ENCODE data around the gene POLR2L. TPM values are rescaled to one million over a fixed set of nuclear protein-coding genes. Genes with fewer than 3 reads are reported as not detected.
A peak's percentile ranks its signal among the peaks of the same experiment; 100 is the strongest.

POLR2L gene
- polyA plus RNA-seq, 1 of the 3 experiments (the other 2 are of a cell fraction): 540 TPM

- H3K9me3 ChIP-seq: no peaks in the 10 kb centered on the region
- WGBS (ENCODE audit: low lambda C conversion rate): 74% methylated on average over 9 of the region's 12 CpGs
- H3K4me3 ChIP-seq (ENCODE audit: low read depth in 2 of 2, low read length in 1 of 2): no peak overlapping the region
- no peaks in the 10 kb centered on the region for H3K9me2 ChIP-seq
- H3K4me1 ChIP-seq (ENCODE audit: control insufficient read depth in 1 of 2, insufficient read depth in 2 of 2, low read depth in 1 of 2, low read length in 1 of 2): peaks cover 14 to 23% of the 10 kb centered on the region in 2 experiments; a peak in 3 of 4 replicates
- no peak for DNase-seq
- peaks cover 21% of the 10 kb centered on the region for H3K79me2 ChIP-seq (ENCODE audit: insufficient read depth)
- no peak overlapping the region for H3K4me2 ChIP-seq
- CTCF ChIA-PET: no interaction called here
- peaks cover 29% of the 10 kb centered on the region for H4K20me1 ChIP-seq (ENCODE audit: insufficient read depth)
- peaks cover 7% of the 10 kb centered on the region for H3F3A ChIP-seq (replicated peaks; ENCODE audit: insufficient read depth)
- POLR2A ChIA-PET: no interaction called here
- no peak overlapping the region for H3K9ac ChIP-seq
- H3K27me3 ChIP-seq (ENCODE audit: insufficient read depth): no peaks in the 10 kb centered on the region
- no peak overlapping the region for H3K27ac ChIP-seq (ENCODE audit: low read depth in 2 of 2, low read length in 1 of 2)
- no peak overlapping the region for H2AFZ ChIP-seq (ENCODE audit: low read depth)
- peaks cover 0 to 21% of the 10 kb centered on the region in 2 experiments for H3K36me3 ChIP-seq (replicated peaks in 1 of 2; ENCODE audit: control insufficient read depth in 1 of 2, insufficient read depth in 2 of 2, low read length in 1 of 2)
- TF ChIP-seq RAD21 (IDR thresholded peaks at IDR 0.05; ENCODE audit: low read length) (no peak), ELF1 (IDR thresholded peaks at IDR 0.05) (no peak), POLR2AphosphoS5 (IDR thresholded peaks at IDR 0.05; ENCODE audit: low read depth, low read length) (0 out of 2 replicates have a peak, but pooled peaks have one; percentile 5)
Observed at GRCh38 chr11:825366-826226, 16.7 kb downstream of the POLR2L start.

- peaks cover 14 to 26% of the 10 kb centered on the region in 2 experiments; a peak in 3 of 4 replicates for H3K4me1 ChIP-seq (ENCODE audit: control insufficient read depth in 1 of 2, insufficient read depth in 2 of 2, low read depth in 1 of 2, low read length in 1 of 2)
- no peaks in the 10 kb centered on the region for H3K9me3 ChIP-seq
- ChIA-PET CTCF (no interaction called here), POLR2A (no interaction called here)
- H4K20me1 ChIP-seq (ENCODE audit: insufficient read depth): peaks cover 35% of the 10 kb centered on the region
- H3K27ac ChIP-seq (ENCODE audit: low read depth in 2 of 2, low read length in 1 of 2): no peak overlapping the region
- H3K79me2 ChIP-seq (ENCODE audit: insufficient read depth): peaks cover 22% of the 10 kb centered on the region
- H3K4me3 ChIP-seq (ENCODE audit: low read depth in 2 of 2, low read length in 1 of 2): no peak overlapping the region
- no peak overlapping the region for H3K9ac ChIP-seq
- TF ChIP-seq ELF1 (IDR thresholded peaks at IDR 0.05) (peak; percentile 17; the same call in 1 of the 2 replicates), RCOR1 (IDR thresholded peaks at IDR 0.05; ENCODE audit: low read length) (no peak)
- H3F3A ChIP-seq (replicated peaks; ENCODE audit: insufficient read depth): peaks cover 7% of the 10 kb centered on the region
- no peaks in the 10 kb centered on the region for H3K27me3 ChIP-seq (ENCODE audit: insufficient read depth)
- peaks cover 0 to 21% of the 10 kb centered on the region in 2 experiments for H3K36me3 ChIP-seq (replicated peaks in 1 of 2; ENCODE audit: control insufficient read depth in 1 of 2, insufficient read depth in 2 of 2, low read length in 1 of 2)
- no peak overlapping the region for H2AFZ ChIP-seq (ENCODE audit: low read depth)
- H3K9me2 ChIP-seq: no peaks in the 10 kb centered on the region
- no peak for DNase-seq
- 89% methylated on average over 8 of the region's 11 CpGs for WGBS (ENCODE audit: low lambda C conversion rate)
- no peak overlapping the region for H3K4me2 ChIP-seq
Observed at GRCh38 chr11:824942-825341, 17.4 kb downstream of the POLR2L start.

GRCh38 chr11:824292-824880 lies 17.9 kb downstream of the POLR2L start:
- DNase-seq: no peak
- 99% methylated on average over 42 of the region's 59 CpGs for WGBS (ENCODE audit: low lambda C conversion rate)
- POLR2A ChIA-PET: no interaction called here

More at GRCh38 chr11:824292-824880, 17.9 kb downstream of the POLR2L start:
- Histone ChIP-seq H3K27ac (ENCODE audit: low read depth in 2 of 2, low read length in 1 of 2) (no peak overlapping the region), H3F3A (replicated peaks; ENCODE audit: insufficient read depth) (peaks cover 7% of the 10 kb centered on the region), H2AFZ (ENCODE audit: low read depth) (no peak overlapping the region), H3K27me3 (ENCODE audit: insufficient read depth) (no peaks in the 10 kb centered on the region), H3K4me3 (ENCODE audit: low read depth in 2 of 2, low read length in 1 of 2) (no peak overlapping the region), H3K9me2 (no peaks in the 10 kb centered on the region), H3K79me2 (ENCODE audit: insufficient read depth) (peaks cover 26% of the 10 kb centered on the region), H3K4me2 (no peak overlapping the region), H3K9ac (no peak overlapping the region), H3K9me3 (no peaks in the 10 kb centered on the region), H4K20me1 (ENCODE audit: insufficient read depth) (peaks cover 31% of the 10 kb centered on the region), H3K36me3 (replicated peaks in 1 of 2; ENCODE audit: control insufficient read depth in 1 of 2, insufficient read depth in 2 of 2, low read length in 1 of 2) (peaks cover 0 to 21% of the 10 kb centered on the region in 2 experiments), H3K4me1 (ENCODE audit: control insufficient read depth in 1 of 2, insufficient read depth in 2 of 2, low read depth in 1 of 2, low read length in 1 of 2) (peaks cover 14 to 23% of the 10 kb centered on the region in 2 experiments; a peak in 3 of 4 replicates)
- TF ChIP-seq TEAD4 (IDR thresholded peaks at IDR 0.05; ENCODE audit: borderline replicate concordance, insufficient read depth) (no peak), EZH2phosphoT487 (IDR thresholded peaks at IDR 0.05; ENCODE audit: borderline replicate concordance, low read depth) (no peak), CTCF (IDR thresholded peaks at IDR 0.05) (no peak), USF2 (IDR thresholded peaks at IDR 0.05; ENCODE audit: borderline replicate concordance, low read depth, low read length) (no peak), SIN3A (IDR thresholded peaks at IDR 0.05; ENCODE audit: borderline replicate concordance, low read depth, low read length) (no peak), FOSL2 (IDR thresholded peaks at IDR 0.05; ENCODE audit: borderline replicate concordance, low read depth) (no peak), FOXJ3 (CRISPR knock-in tag; IDR thresholded peaks at IDR 0.05) (no peak), CHD2 (IDR thresholded peaks at IDR 0.05; ENCODE audit: low read length, partially characterized antibody) (no peak), PBX3 (IDR thresholded peaks at IDR 0.05) (no peak), YY1 (IDR thresholded peaks at IDR 0.05; ENCODE audit: low read depth) (no peak)
- CTCF ChIA-PET: no interaction called here

Measured in SK-N-SH (cell line).